ENCODE results near the gene BEND5.

BEND5 gene

DNA sequence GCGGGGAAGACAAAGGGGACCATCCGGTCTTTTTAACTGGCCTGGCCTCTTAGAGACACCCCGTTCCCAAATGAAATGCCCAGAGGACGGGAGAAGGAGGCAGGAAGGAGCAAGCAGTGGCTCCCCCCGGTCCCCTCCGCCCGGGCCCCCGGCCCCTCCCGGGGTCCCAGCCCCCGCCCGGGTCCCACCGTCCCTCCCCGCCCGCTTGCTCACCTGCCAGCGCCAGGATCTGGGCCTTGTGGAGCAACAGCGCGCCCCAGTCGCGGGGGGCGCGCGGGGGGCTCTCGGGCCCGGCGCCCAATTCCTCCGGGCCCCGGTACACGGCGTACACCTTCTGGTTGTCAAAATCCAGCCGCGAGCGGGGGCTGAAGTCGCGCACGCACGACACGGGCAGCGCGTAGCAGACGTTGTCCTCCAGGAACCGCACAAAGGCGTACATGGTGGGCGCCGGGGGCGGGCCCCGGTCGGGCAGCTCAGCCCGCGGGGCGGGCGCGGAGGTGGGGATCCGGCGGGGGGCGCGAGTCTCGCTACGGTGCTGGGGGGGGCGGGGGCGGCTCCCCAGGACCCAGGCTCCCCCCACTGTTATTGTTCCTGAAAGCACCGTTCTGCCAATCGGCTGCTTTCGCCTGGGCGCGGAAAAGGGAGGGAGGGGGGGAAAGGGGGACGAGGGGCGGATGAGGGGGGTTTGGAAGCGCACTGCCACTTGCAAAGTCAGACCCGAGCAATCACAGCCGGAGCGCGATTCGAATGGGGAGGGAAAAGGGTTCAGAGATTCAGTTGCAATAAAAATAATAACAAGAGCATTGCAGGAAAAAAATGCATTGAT is at the start of gene BEND5:
TSS of gene BEND5 (minus strand) at position 499 of the 826 bp plus-strand sequence. CDS start at position 439, 60 bp downstream.
- peak; percentile 55 for DNase-seq

DNA sequence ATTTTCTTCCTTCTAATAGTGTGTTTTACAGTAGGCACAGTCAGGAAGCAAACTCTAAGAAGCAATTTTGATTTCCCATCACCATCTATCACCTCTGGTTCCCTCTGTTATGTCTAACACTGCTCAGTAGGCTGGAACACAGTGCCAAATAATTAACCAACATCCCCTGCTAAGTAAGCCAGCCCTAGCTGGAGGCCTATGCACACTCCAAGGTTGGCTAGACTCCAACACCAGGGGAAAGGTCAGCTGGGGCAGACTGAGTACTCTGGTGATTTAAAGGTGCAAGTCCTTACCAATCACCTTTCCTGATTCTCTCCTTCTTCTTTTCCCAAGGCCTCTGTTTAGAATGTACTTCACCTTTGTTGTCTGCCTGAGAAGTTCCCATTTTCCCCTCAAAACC is 46.5 kb upstream of the BEND5 start:
- no peak for DNase-seq

- no peak for DNase-seq
Measured at GRCh38 chr1:48820491-48820890, 43.8 kb upstream of the BEND5 start.

DNA sequence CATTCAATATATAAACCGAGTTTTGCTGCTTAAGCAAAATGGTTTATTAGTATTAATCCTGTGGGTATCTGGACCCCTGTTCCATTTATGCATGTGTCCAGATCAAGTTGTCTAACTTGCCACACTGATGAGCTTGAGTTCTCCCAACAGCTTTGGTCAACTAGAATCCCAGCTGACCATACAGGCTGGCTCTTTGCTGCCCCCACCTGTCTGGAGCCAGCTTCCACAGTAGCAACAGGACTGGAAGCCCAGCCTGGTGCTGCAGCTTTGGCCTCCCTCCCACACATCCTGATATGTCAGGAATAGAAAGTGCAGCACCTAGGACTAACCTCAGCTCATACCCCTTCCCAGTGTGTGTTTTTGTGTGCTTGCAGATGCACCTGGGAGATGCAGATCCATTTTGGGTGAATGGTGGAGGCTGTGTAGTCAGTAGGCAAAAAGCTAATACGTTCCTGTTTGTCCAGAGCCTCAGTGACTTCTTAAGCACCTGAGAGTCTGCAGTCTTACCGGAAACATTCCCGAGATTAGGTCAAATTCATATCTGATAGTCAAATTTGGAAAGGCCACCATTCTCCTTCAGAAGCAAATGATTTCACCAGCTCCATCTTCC is 40.9 kb upstream of the BEND5 start:
- no peak for DNase-seq

- no peak for DNase-seq
Measured at GRCh38 chr1:48810740-48811139, 34.0 kb upstream of the BEND5 start.

- no peak for DNase-seq
Measured at GRCh38 chr1:48808496-48808895, 31.8 kb upstream of the BEND5 start.

DNA sequence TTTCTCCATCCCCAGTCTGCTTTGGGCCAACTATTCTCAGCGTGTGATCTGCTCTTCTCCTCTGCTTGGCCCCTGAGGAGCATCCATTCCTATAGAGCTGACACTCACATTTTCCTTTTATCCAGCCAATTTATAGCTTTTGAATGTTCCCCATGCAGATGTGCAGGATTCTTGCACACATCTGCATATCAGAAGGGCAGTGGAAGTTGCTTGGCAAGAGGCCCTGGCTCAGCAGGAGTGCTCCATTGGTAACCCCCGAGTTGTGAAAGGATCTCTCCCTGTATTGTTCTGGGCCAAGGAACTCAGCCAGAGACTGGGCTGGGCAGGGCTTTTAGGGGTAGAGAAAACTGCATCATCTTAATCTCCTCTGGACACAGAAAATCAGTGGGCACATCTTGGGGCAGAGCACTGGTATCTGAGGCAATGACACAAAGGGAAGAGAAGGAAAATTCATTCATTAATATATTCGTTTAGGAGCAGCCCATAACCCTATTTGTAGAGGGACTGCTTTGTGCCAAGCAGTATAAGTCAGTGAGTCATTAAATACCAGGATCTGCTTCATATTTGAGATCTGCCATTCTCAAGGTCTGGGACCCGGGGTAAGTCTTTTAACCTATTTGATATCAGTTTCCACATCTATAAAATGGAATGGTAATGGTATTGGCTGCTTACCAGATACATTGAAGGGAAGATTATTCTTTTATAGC is 31.0 kb upstream of the BEND5 start:
- DNase-seq = no peak

DNA sequence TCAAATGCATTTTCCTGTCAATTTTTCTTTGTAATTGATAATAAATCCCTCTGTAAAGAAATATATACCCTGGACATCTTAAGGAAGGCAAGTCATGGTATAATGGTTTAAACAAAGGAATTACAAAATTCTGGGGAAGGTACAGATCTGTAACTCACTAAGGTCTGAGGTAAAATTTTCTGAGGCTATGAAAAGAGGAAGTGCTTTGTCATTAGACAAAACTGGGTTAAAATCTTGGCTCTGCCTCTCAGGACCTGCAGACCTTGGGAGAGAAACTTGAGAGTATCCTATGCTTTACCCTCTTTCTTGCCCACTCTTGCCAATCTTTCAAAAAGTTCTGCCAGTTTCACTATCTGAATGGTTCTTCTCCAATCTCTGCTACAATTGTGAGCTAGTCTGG is 26.8 kb upstream of the BEND5 start:
- no peak for DNase-seq

DNA sequence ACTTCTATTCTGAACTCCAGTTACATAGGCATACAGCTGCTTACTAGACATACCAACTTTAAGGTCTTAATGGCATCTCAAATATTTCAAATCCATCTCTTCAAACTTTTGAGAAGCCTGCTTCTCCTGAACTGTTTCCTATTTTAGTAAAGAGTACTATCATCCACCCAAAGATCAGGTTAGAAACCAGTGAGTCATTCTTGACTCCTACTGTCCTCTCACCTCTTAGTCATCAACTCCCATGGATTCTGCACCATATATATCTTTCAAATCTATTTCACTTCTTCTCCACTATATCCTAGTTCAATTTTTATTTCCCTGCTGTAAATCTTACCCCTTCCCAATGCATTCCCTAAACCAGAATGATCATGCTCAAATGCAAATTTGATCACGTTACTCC is 18.1 kb upstream of the BEND5 start:
- no peak for DNase-seq

- no peak for DNase-seq
Measured at GRCh38 chr1:48793863-48794262, 17.2 kb upstream of the BEND5 start.

DNA sequence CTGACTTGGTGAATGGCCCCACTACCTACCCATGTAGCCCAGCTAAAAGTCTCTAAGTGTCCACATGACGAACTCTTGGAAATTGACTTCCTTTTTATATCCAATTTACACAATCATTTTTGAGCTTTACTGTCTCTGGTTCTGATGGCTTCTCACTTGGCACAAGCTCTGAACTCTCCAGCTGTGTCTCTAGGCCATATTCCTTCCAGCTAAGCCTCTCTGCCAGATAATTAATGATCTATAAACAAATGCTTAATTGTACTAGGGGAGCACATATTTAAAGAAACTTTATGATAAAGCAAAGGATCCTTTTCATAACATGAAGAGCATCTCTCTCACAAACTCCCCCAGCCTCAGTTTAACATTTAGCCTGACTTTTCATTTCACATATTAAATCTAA is 16.3 kb upstream of the BEND5 start:
- DNase-seq = no peak

GRCh38 chr1:48790397-48790796 is 13.7 kb upstream of the BEND5 start:
- no peak for DNase-seq

DNA sequence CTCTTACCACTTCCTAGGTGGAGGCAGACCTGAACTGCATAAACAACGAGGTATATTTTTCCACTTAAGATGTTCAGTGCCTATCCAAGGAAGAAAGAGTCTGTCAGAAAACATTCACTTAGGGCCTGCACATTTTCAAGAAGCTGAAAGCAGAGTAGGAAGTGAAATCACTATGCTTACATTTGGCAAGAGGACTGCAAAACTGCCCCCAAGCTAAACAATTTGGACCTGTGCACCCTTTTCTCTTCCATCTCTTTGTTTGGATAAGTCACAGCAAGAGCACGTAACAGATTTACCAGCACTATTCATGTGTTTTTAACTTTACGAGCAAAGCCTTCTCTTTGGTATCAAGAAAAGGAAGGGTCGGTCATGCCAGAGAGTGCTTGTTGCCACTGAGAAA is 13.2 kb upstream of the BEND5 start:
- DNase-seq = no peak

DNA sequence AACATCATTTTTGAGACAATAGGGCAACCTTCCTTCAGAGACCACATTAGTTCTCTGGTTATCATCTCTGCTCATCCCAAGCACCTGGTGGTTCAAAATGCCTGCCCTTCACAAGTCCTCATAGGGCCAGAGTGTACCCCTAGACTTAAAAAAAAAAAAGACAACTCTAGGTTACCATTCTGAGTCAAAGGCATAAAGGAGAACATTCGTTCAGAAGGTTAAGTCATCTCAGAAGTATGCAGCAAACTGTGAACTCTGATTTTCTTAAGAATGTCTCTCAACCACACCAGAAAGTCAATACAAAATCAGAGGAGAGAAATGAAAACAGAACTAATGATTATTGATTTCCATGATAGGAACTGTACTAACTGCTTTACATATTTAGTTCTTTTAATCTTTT is 9.2 kb upstream of the BEND5 start:
- no peak for DNase-seq

DNA sequence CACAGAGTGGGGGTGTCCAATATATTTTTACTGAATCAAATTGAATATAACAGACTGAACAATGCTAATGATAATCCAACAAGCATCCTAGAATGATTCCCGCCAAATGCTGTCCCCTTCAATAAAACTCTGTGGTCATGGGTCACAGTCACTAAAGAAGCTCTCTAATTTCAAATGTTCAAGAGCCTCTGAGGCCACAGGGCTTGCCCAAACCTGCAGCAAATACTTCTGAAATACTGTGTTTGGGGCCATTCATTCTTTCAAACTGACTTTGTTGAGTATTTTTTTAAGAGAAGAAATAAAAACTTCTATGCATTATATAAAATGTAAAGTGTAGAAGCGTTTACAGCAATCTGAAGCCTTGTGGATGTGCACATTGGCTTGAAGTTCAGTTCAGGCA is 7.6 kb upstream of the BEND5 start:
- DNase-seq = no peak

GRCh38 chr1:48777219-48777895 is 666 bp upstream of the BEND5 start:
- DNase-seq = no peak

DNA sequence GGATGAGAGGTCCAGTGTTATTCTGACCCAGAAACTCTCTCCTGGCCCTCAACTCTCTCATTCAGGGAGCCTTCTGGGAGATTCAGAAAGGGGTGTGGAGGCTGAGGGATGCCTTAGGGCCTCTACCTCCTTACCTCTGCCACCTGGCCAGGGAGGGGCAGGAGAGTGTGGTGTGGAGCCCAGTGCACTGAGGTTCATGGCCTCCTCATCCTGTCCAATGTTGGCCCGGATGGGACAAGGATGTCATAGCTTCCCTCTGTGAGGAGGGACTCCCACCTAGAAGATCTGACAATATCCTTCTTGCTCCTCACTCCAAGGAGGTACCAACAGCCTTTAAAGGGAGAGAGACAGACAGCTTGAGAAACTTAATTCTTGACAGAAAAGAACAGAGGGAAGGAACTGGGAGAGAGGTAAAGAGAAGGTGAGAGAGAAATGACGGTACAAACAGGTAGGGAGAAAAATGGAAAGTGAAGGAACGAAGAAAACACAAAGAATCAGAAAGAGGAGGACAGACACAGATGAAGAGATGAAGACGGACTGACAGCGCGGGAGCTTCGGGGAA is 779 bp downstream of the BEND5 start:
- no peak for DNase-seq

- no peak for DNase-seq
Measured at GRCh38 chr1:48773133-48773532, 3.6 kb downstream of the BEND5 start.

- no peak for DNase-seq
Measured at GRCh38 chr1:48772211-48772610, 4.5 kb downstream of the BEND5 start.

DNA sequence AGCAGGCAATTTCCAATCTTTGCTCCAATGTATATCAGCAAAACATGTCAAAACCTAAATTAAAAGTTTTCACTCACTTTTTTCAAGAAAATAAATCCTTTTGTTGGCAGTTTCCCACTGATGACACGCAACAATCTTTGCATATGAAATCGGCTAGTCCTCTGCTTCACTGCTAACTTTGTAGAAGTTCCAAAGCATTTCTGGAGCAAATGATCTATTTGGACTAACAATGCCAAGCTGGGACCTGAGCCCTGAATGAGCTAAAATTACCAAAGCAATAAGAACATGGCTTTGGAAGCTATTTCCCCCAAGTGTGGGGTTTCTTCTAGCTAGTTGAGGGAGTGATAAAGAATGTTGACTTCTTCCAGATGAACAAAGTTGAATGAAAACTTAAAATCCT is 5.1 kb downstream of the BEND5 start:
- no peak for DNase-seq

GRCh38 chr1:48767975-48768510 is 8.6 kb downstream of the BEND5 start:
- DNase-seq = no peak

DNA sequence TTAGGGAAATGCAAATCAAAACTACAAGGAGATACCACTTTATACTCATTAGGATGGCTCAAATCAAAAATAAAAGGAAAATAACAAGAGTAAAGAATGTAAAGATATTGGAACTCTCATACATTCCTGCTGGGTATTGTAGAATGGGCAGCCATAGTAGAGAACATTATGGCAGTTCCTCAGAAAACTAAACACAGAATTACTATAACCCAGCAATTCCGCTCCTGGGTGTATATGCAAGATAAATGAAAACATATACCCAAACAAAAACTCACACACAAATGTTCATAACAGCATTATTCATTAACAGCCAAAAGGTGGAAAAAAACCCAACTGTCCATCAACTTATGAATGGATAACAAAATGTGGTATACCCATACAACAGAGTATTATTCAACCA is 11.4 kb downstream of the BEND5 start:
- DNase-seq = no peak

- no peak for DNase-seq
Measured at GRCh38 chr1:48761986-48762385, 14.7 kb downstream of the BEND5 start.

All from activated gamma-delta T cell treated with Interleukin-2 at 50 U/mL for 16 hours (primary cell).